DND-41 (cell line): ENCODE measurements around the gene PRDM5.

Experiments used
- ATAC-seq: fragments of 200-7000 bp; cut with Tn5 transposase; 3 replicates; pipeline ENCODE4 v1.9.1; 2021; ENCODE audit warnings: low read depth; ENCODE audit not compliant: insufficient read depth
- DNase-seq: peaks from one replicate; pipeline ENCODE4 v3.0.0-alpha.2; 2020
- H2AFZ ChIP-seq: 2 replicates; pipeline ENCODE4 v1.6.0; 2012; ENCODE audit warnings: low read depth, low read length
- H3K27ac ChIP-seq: 2 replicates; pipeline ENCODE4 v1.5.1; 2012; ENCODE audit warnings: low read length, inconsistent platforms
- H3K27me3 ChIP-seq: fragments of 200-600 bp; sonication (generic); 2 replicates; pipeline ENCODE4 v1.6.0; 2012; ENCODE audit warnings: low read length, mild to moderate bottlenecking, inconsistent platforms; ENCODE audit not compliant: insufficient read depth, poor library complexity
- H3K36me3 ChIP-seq: 2 replicates; pipeline ENCODE4 v1.5.1; 2012; ENCODE audit warnings: low read length, inconsistent platforms; ENCODE audit not compliant: insufficient read depth
- H3K4me1 ChIP-seq: 2 replicates; pipeline ENCODE4 v1.5.1; 2012; ENCODE audit warnings: mild to moderate bottlenecking, low read length; ENCODE audit not compliant: insufficient read depth
- H3K4me2 ChIP-seq: 2 replicates; pipeline ENCODE4 v1.6.0; 2012; ENCODE audit warnings: mild to moderate bottlenecking, moderate library complexity, low read length, inconsistent platforms; ENCODE audit not compliant: insufficient read depth
- H3K4me3 ChIP-seq, 2 experiments: fragments of 200-600 bp in 1 of 2; shearing (Covaris generic) in 1 of 2; 2 replicates each; pipeline ENCODE4 v1.5.1; 2012 to 2016; ENCODE audit warnings: inconsistent platforms in 2 of 2, low read length in 2 of 2, mild to moderate bottlenecking in 2 of 2, low read depth in 1 of 2, moderate library complexity in 1 of 2
- H3K79me2 ChIP-seq: 2 replicates; pipeline ENCODE4 v1.6.0; 2012; ENCODE audit warnings: low read length, inconsistent platforms; ENCODE audit not compliant: insufficient read depth
- H3K9ac ChIP-seq: 2 replicates; pipeline ENCODE4 v1.6.0; 2012; ENCODE audit warnings: low read depth, mild to moderate bottlenecking, inconsistent platforms, low read length, moderate library complexity
- H3K9me3 ChIP-seq: 2 replicates; pipeline ENCODE4 v1.5.1; 2012; ENCODE audit warnings: low read length, moderate library complexity, mild to moderate bottlenecking, inconsistent platforms; ENCODE audit not compliant: insufficient read depth, severe bottlenecking
- H4K20me1 ChIP-seq: 2 replicates; pipeline ENCODE4 v1.6.0; 2012; ENCODE audit warnings: low read length; ENCODE audit not compliant: insufficient read depth
- CTCF ChIP-seq: IDR thresholded peaks from 2 replicates; pipeline ENCODE4 v1.5.1; 2012; ENCODE audit warnings: borderline replicate concordance, low read length, moderate library complexity, mild to moderate bottlenecking; ENCODE audit not compliant: poor library complexity, severe bottlenecking; ENCODE audit errors: extremely low read depth
- EZH2 ChIP-seq: IDR thresholded peaks from 3 replicates; pipeline ENCODE4 v1.6.1; 2012; ENCODE audit warnings: borderline replicate concordance, low read depth, mild to moderate bottlenecking, moderate library complexity, low read length, inconsistent platforms; ENCODE audit not compliant: severe bottlenecking

Gene PRDM5

GRCh38 chr4:120964596-120964995, 42.1 kb upstream of the PRDM5 start:
- DNase-seq = no peak

GRCh38 chr4:120963449-120963848, 40.9 kb upstream of the PRDM5 start:
- H3K9me3 ChIP-seq = no peaks in the 10 kb centered on the region
- no peak for ATAC-seq
- H3K79me2 ChIP-seq = no peaks in the 10 kb centered on the region
- no peak overlapping the region for H3K4me2 ChIP-seq
- DNase-seq = no peak
- H3K36me3 ChIP-seq = no peaks in the 10 kb centered on the region
- no peak overlapping the region for H3K9ac ChIP-seq
- H2AFZ ChIP-seq = no peak overlapping the region
- no peaks in the 10 kb centered on the region for H3K4me1 ChIP-seq
- no peak overlapping the region for H3K4me3 ChIP-seq
- H3K27me3 ChIP-seq = no peaks in the 10 kb centered on the region
- TF ChIP-seq EZH2 (no peak), CTCF (no peak)
- no peak overlapping the region for H3K27ac ChIP-seq
- no peaks in the 10 kb centered on the region for H4K20me1 ChIP-seq

More at GRCh38 chr4:120964596-120964995, 42.1 kb upstream of the PRDM5 start:
- TF ChIP-seq CTCF = no peak
- TF ChIP-seq EZH2 = no peak
- Histone ChIP-seq H3K36me3 (no peaks in the 10 kb centered on the region), H3K4me3 (no peak overlapping the region), H2AFZ (no peak overlapping the region), H3K9me3 (no peaks in the 10 kb centered on the region), H4K20me1 (no peaks in the 10 kb centered on the region), H3K79me2 (no peaks in the 10 kb centered on the region), H3K9ac (no peak overlapping the region), H3K27me3 (no peaks in the 10 kb centered on the region), H3K4me2 (no peak overlapping the region), H3K4me1 (no peaks in the 10 kb centered on the region), H3K27ac (no peak overlapping the region)
- ATAC-seq = no peak

GRCh38 chr4:120960656-120961267, 38.2 kb upstream of the PRDM5 start:
- no peak for TF ChIP-seq CTCF
- TF ChIP-seq EZH2 = no peak
- DNase-seq = no peak

More at GRCh38 chr4:120960656-120961267, 38.2 kb upstream of the PRDM5 start:
- ATAC-seq = no peak
- Histone ChIP-seq H3K4me3 (no peak overlapping the region), H3K4me1 (no peaks in the 10 kb centered on the region), H4K20me1 (no peaks in the 10 kb centered on the region), H3K27me3 (no peaks in the 10 kb centered on the region), H3K9me3 (no peaks in the 10 kb centered on the region), H3K27ac (no peak overlapping the region), H3K4me2 (no peak overlapping the region), H3K36me3 (no peaks in the 10 kb centered on the region), H2AFZ (no peak overlapping the region), H3K79me2 (no peaks in the 10 kb centered on the region), H3K9ac (no peak overlapping the region)
